Osteoblast (primary cell): ENCODE measurements around the gene UPF2. TPM values are rescaled to one million over a fixed set of nuclear protein-coding genes. Genes with fewer than 3 reads are reported as not detected.

Experiments used
- DNase-seq: peaks from one replicate; pipeline ENCODE4 v3.0.0; 2011; ENCODE audit warnings: low spot score, mixed read lengths; ENCODE audit not compliant: insufficient read length; ENCODE audit errors: missing footprints
- H2AFZ ChIP-seq: 2 replicates; pipeline ENCODE4 v1.6.0; 2011; ENCODE audit warnings: mild to moderate bottlenecking, low read length
- H3K27ac ChIP-seq: 2 replicates; pipeline ENCODE4 v1.5.1; 2011; ENCODE audit warnings: mild to moderate bottlenecking, low read depth, low read length, moderate library complexity
- H3K27me3 ChIP-seq: 2 replicates; pipeline ENCODE4 v1.6.0; 2012; ENCODE audit warnings: mild to moderate bottlenecking, control low read depth, inconsistent platforms, low read length, moderate library complexity; ENCODE audit not compliant: insufficient read depth
- H3K36me3 ChIP-seq: 2 replicates; pipeline ENCODE4 v1.5.1; 2011; ENCODE audit warnings: mild to moderate bottlenecking, low read length, control low read depth, moderate library complexity; ENCODE audit not compliant: insufficient read depth
- H3K4me1 ChIP-seq: 2 replicates; pipeline ENCODE4 v1.5.1; 2011; ENCODE audit warnings: mild to moderate bottlenecking, low read length, control low read depth, moderate library complexity; ENCODE audit not compliant: insufficient read depth
- H3K4me2 ChIP-seq: 2 replicates; pipeline ENCODE4 v1.6.0; 2011; ENCODE audit warnings: mild to moderate bottlenecking, low read length; ENCODE audit not compliant: insufficient read depth
- H3K4me3 ChIP-seq: fragments of 200-600 bp; sonication (generic); 3 replicates; pipeline ENCODE4 v1.5.1; 2012; ENCODE audit warnings: mild to moderate bottlenecking, low read length, inconsistent platforms; ENCODE audit not compliant: insufficient read depth
- H3K79me2 ChIP-seq: 2 replicates; pipeline ENCODE4 v1.6.0; 2012; ENCODE audit warnings: mild to moderate bottlenecking, low read length, control low read depth, inconsistent platforms; ENCODE audit not compliant: insufficient read depth
- H3K9me3 ChIP-seq: 2 replicates; pipeline ENCODE4 v1.5.1; 2011; ENCODE audit warnings: low read depth, low read length, control low read depth
- H4K20me1 ChIP-seq: 2 replicates; pipeline ENCODE4 v1.6.0; 2012; ENCODE audit warnings: mild to moderate bottlenecking, low read length, control low read depth; ENCODE audit not compliant: insufficient read depth
- total RNA-seq: library from RNA; depleted of rRNA; stranded (reverse); fragments of >200 nt; gene quantifications from 2 replicates; pipeline ENCODE4 v1.2.3, GENCODE V29; 2012
- TF ChIP-seq, protein P1 (sequence below): IDR thresholded peaks from 2 replicates; pipeline ENCODE4 v1.5.1; 2011; ENCODE audit warnings: mild to moderate bottlenecking, low read depth, low read length, moderate library complexity; ENCODE audit errors: extremely low read depth

The UPF2 gene
- total RNA-seq, 1 donor: 15.9 TPM

DNA sequence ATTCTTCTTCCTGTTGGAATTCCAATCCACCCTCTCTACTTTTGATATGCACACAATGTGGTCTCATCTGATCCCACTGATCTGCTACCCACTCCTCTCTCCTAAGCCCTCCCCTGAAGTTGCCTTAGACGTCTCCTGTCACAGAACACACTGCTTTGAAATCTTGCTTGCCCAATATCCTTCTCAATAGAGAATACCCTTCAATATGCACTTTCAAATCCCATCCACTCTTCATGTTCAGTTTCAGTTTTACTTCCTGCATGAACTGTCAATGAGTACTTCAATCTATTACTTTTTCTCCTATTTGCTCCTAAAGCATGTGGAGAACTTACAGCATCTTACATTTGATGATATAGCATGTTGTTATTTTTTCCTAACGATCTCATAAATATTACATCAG lies 93.5 kb downstream of the UPF2 start:
- Histone ChIP-seq H3K79me2 (no peaks in the 10 kb centered on the region), H3K4me1 (no peaks in the 10 kb centered on the region), H3K27me3 (no peaks in the 10 kb centered on the region), H4K20me1 (no peaks in the 10 kb centered on the region), H3K4me2 (no peak overlapping the region), H3K36me3 (peaks cover 16% of the 10 kb centered on the region), H3K27ac (no peak overlapping the region), H2AFZ (no peak overlapping the region), H3K4me3 (no peak overlapping the region), H3K9me3 (no peaks in the 10 kb centered on the region)
- TF ChIP-seq, protein P1, sequence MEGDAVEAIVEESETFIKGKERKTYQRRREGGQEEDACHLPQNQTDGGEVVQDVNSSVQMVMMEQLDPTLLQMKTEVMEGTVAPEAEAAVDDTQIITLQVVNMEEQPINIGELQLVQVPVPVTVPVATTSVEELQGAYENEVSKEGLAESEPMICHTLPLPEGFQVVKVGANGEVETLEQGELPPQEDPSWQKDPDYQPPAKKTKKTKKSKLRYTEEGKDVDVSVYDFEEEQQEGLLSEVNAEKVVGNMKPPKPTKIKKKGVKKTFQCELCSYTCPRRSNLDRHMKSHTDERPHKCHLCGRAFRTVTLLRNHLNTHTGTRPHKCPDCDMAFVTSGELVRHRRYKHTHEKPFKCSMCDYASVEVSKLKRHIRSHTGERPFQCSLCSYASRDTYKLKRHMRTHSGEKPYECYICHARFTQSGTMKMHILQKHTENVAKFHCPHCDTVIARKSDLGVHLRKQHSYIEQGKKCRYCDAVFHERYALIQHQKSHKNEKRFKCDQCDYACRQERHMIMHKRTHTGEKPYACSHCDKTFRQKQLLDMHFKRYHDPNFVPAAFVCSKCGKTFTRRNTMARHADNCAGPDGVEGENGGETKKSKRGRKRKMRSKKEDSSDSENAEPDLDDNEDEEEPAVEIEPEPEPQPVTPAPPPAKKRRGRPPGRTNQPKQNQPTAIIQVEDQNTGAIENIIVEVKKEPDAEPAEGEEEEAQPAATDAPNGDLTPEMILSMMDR: no peak
- no peak for DNase-seq

DNA sequence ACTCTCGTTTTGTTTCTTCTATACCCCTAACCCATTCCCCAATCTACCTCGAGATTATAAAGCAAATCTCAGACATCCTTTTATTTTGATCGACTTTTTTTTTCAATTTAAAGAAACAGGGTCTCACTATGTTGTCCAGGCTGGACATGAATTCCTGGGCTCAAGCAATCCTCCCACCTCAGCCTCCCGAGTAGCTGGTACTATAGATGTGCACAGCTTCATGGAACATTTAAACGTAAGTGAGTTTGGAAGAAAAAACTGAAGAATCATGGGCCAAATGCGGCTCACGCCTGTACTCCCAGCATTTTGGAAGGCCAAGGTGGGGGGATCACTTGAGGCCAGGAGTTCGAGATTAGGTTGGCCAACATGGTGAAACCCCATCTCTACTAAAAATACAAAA lies 96.0 kb downstream of the UPF2 start:
- H3K9me3 ChIP-seq: no peaks in the 10 kb centered on the region
- peaks cover 22% of the 10 kb centered on the region for H3K36me3 ChIP-seq
- TF ChIP-seq, protein P1: no peak
- H3K4me1 ChIP-seq: no peaks in the 10 kb centered on the region
- H3K4me2 ChIP-seq: no peak overlapping the region
- H3K79me2 ChIP-seq: no peaks in the 10 kb centered on the region
- H3K27me3 ChIP-seq: no peaks in the 10 kb centered on the region
- H2AFZ ChIP-seq: no peak overlapping the region
- no peaks in the 10 kb centered on the region for H4K20me1 ChIP-seq
- H3K27ac ChIP-seq: no peak overlapping the region
- no peak overlapping the region for H3K4me3 ChIP-seq
- DNase-seq: no peak

- no peaks in the 10 kb centered on the region for H4K20me1 ChIP-seq
- no peaks in the 10 kb centered on the region for H3K27me3 ChIP-seq
- no peaks in the 10 kb centered on the region for H3K79me2 ChIP-seq
- H3K27ac ChIP-seq: no peak overlapping the region
- no peak for DNase-seq
- no peaks in the 10 kb centered on the region for H3K9me3 ChIP-seq
- no peak overlapping the region for H3K4me2 ChIP-seq
- peaks cover 28% of the 10 kb centered on the region for H3K36me3 ChIP-seq
- TF ChIP-seq, protein P1: no peak
- no peaks in the 10 kb centered on the region for H3K4me1 ChIP-seq
- no peak overlapping the region for H2AFZ ChIP-seq
- no peak overlapping the region for H3K4me3 ChIP-seq
Observed at GRCh38 chr10:11936389-11937152, 106.0 kb downstream of the UPF2 start.

DNA sequence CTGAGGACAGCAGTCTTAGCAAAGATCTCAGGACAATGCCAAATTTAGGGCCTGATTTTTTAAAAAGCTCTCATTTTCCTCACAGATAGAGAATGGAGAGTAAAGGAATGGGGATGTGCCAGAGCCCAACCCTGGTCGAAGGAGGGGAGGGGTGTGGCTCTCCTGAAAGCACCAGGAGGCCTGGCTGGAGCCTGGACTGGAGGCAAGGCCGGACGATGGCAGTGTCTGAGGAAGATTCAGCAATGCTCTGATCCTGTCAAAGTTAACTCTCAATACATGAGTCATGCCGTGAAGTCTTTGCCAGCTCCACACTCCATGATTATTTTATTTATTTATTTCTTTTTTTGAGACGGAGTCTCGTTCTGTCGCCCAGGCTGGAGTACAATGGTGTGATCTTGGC lies 108.3 kb downstream of the UPF2 start:
- no peak overlapping the region for H3K4me3 ChIP-seq
- no peaks in the 10 kb centered on the region for H3K4me1 ChIP-seq
- no peaks in the 10 kb centered on the region for H3K9me3 ChIP-seq
- H3K27me3 ChIP-seq: no peaks in the 10 kb centered on the region
- H3K36me3 ChIP-seq: peaks cover 40% of the 10 kb centered on the region
- H3K27ac ChIP-seq: no peak overlapping the region
- TF ChIP-seq, protein P1: no peak
- no peak overlapping the region for H3K4me2 ChIP-seq
- no peak overlapping the region for H2AFZ ChIP-seq
- H4K20me1 ChIP-seq: no peaks in the 10 kb centered on the region
- H3K79me2 ChIP-seq: no peaks in the 10 kb centered on the region
- no peak for DNase-seq
